T-helper 17 cell (primary cell): ENCODE data around the gene USB1. TPM values are rescaled to one million over a fixed set of nuclear protein-coding genes. Genes with fewer than 3 reads are reported as not detected.

Experiments
- ATAC-seq: fragments of 150-1000 bp; cut with Tn5 transposase; 2 replicates; pipeline ENCODE4 v1.10.0; 2021; ENCODE audit warnings: mild to moderate bottlenecking, moderate library complexity
- DNase-seq, 3 donors: peaks; one replicate each; pipeline versions ENCODE4 v3.0.0 to v3.0.0-alpha.2; 2020 to 2021
- H3K9me3 ChIP-seq: one replicate; pipeline ENCODE4 v1.7.0; 2013; ENCODE audit warnings: low read length, mild to moderate bottlenecking; ENCODE audit not compliant: control insufficient read depth, poor library complexity, severe bottlenecking
- H3K27ac Mint-ChIP-seq: one replicate; pipeline ENCODE4 v1.8.0; 2022; ENCODE audit warnings: mild to moderate bottlenecking, moderate library complexity, mixed read lengths
- H3K27me3 Mint-ChIP-seq: one replicate; pipeline ENCODE4 v1.8.0; 2022; ENCODE audit warnings: mixed read lengths
- H3K36me3 Mint-ChIP-seq: one replicate; pipeline ENCODE4 v1.8.0; 2022; ENCODE audit warnings: low read depth, mixed read lengths
- H3K4me1 Mint-ChIP-seq: one replicate; pipeline ENCODE4 v1.8.0; 2022; ENCODE audit warnings: mild to moderate bottlenecking, mixed read lengths
- H3K4me3 Mint-ChIP-seq: one replicate; pipeline ENCODE4 v1.8.0; 2022; ENCODE audit warnings: mild to moderate bottlenecking, moderate library complexity, mixed read lengths
- total RNA-seq, 4 donors: library from RNA in 2 of 4; stranded (reverse) in 2 of 4; gene quantifications; one replicate each; pipeline ENCODE4 v1.2.3 and lab custom pipeline; 2022 to 2026

USB1 gene
- total RNA-seq, 2 donors from 2014 or later = 34.1 to 35.7 TPM

DNA sequence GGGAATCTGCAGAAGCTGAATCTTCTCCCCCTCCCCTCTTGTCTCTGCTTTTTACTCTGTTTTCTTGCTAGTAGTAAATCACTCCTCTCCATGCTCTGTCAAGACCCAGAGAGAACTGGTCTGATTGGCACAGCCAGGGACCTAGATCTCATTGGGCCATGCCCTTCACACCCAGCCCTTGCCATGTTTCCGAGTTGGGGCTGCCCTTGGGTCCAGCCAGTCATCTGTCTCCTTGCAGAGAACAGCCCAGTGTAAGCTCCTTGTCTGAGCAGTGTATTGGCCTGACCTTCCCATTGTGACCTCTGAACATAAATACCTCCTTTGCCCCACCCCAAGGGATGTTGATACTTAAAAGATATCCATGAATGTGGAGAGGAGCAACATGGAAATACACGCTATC, 28.2 kb downstream of the USB1 start:
- Mint-ChIP-seq H3K36me3 (no peaks in the 10 kb centered on the region), H3K27ac (no peak overlapping the region), H3K4me3 (no peak overlapping the region), H3K4me1 (peaks cover 9% of the 10 kb centered on the region), H3K27me3 (no peaks in the 10 kb centered on the region)
- no peak for ATAC-seq
- no peak for DNase-seq
- H3K9me3 ChIP-seq = no peaks in the 10 kb centered on the region

DNA sequence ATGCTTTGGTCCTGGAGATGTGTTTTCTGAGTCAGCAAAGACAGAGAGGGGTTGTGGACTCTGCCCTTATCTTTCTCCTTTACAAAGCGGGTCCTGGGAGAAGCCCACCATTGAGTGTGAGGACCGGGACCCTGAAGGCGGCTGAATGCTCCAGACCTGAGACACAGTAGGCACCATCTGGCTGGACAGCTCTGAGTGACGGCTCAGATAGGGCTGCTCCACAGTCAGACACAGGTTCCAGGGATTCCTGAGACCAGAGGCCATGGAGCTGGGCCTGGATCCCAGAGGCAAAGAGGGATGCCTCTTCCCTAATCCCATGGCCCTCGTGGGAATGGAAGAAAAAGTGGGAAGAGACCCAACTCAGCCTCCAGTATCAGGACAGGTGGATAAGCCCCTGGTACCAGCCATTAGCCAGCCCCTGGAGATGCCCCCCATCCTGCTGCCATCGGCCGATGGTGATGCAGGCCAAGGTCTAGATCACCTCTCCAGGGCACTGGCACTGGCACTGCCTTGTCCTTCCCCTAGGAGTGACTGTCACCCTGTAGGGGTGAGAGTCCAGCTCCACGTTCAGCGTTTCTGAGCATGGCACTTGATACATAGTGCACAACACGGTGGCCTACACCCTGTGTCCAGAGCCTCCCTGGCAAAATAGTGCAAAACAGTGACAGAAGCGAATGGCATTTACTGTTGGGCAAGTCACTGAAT, 29.1 kb downstream of the USB1 start:
- Mint-ChIP-seq H3K36me3 (no peaks in the 10 kb centered on the region), H3K4me1 (peaks cover 2% of the 10 kb centered on the region), H3K27me3 (no peaks in the 10 kb centered on the region), H3K27ac (no peak overlapping the region), H3K4me3 (no peak overlapping the region)
- ATAC-seq (no peak), DNase-seq (no peak)
- H3K9me3 ChIP-seq = no peaks in the 10 kb centered on the region

DNA sequence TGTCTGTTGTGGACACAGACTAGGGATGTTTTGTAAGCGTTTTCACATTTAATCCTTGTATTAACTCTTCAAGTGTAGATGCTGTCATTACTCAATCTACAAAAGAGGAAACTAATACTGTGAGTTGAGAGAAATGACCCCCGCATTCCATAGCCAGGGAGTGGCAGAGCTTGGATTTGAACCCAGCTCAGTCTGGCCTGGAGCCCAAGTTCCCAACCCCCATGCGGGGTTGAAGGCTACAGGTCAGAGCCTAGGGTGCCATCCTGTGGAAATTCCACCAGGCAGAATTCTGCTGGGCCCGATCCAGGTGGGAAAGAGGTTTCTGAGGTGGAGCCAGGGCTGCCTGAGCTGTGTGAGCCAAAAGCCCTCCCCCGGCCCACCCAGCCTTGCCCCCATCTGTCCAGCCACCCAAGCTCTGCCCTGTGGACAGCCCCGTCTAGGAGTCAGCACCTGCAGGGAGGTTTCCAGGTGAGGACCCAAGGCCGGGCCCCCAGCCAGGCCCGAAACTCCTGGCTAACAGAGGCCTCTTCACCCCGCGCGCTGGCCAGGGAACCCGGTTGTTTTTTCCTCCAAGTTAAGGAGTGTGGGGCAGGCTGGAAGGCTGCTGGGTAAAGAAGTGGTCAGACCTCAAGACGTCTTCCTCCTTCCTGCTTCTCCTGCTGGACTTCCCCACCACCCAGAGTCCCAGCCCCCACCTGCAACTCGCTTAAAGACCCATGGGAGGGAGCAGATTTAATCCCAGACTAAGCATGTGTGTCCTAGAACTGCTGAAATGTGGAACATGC, 30.0 kb downstream of the USB1 start:
- no peaks in the 10 kb centered on the region for H3K9me3 ChIP-seq
- H3K4me3 Mint-ChIP-seq = no peak overlapping the region
- peak overlapping the region; percentile 8 for H3K27ac Mint-ChIP-seq
- peaks cover 2% of the 10 kb centered on the region for H3K4me1 Mint-ChIP-seq
- DNase-seq (no peak), ATAC-seq (no peak)
- H3K36me3 Mint-ChIP-seq = no peaks in the 10 kb centered on the region
- H3K27me3 Mint-ChIP-seq = no peaks in the 10 kb centered on the region

DNA sequence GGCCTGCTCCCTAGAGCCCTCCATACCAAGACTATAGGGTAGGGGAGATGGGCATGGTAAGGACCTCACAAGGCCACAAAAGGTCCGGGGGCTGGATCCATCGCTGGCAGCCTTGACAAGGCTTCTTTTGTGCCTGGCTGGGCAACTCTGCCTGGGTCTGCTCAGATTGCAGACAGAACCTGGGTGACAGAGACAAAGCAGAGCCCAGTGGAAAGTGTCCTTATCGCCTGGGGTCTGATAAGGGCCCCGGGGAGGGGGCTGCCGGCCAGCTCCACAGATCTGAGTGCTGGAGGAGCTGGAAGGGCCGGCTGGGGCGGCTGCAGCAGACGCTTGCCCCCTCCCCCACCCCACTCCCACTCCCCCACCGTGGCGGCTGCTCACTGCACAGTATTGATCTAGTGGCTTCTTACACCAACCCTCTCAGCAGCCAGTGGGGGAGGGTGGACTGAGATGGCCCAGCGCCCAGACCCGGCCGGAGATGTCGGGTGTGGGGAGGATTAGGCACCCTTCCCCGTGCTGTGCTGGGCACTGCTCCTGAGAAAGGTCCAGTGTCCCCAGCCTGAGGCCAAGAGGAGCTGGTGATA, 31.6 kb downstream of the USB1 start:
- Mint-ChIP-seq H3K4me3 (no peak overlapping the region), H3K27me3 (no peaks in the 10 kb centered on the region), H3K36me3 (no peaks in the 10 kb centered on the region), H3K27ac (no peak overlapping the region), H3K4me1 (peaks cover 2% of the 10 kb centered on the region)
- no peaks in the 10 kb centered on the region for H3K9me3 ChIP-seq
- DNase-seq = no peak
- ATAC-seq = no peak

DNA sequence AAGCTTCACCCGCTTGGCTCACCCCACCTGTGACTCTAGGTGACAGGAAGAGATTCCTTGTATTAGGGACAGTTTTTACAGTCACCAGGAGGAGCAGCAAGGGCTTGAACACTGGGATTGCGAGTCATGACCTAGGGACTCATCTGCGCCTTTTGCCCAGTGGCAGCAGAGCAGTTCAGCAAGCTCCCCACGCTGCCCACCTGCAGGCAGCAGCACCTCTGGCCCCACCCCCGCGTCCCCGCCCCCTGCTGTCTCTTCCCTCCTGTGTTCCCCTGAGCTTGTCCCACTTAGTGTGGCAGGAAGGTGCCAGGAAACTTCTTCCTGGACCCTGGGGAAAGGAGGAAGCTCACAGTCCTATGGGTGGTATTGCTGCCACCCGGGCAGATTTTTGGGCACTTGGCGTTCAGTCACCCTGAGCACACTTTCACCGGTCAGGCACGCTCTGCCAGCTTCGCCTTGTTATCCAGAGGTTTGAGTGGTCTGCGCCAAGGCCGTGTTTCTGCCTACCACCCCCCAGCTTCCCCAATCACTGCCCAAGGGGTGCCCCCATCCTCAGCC, 33.0 kb downstream of the USB1 start:
- Mint-ChIP-seq H3K36me3 (no peaks in the 10 kb centered on the region), H3K4me1 (no peaks in the 10 kb centered on the region), H3K4me3 (no peak overlapping the region), H3K27ac (no peak overlapping the region), H3K27me3 (no peaks in the 10 kb centered on the region)
- DNase-seq (no peak), ATAC-seq (no peak)
- no peaks in the 10 kb centered on the region for H3K9me3 ChIP-seq

DNA sequence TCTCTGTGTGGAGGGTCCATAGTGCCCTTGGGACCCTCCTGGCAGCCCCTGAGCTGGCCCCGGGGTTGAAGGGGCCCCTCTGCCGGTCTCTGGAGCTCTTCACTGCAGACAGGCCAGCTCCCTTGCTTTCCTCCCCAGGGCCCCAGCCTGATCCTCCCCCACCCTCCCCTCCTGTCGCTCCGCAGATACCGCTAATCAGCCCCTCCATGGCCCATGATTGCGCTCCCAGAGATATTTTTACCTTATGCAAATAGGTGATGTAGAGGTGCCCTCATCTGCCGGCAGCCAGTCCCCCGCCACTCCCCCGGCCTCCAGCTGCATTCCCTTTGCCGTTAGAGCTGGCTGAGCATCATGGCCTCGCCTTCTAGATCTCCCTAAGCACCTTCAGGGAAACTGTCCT, 33.6 kb downstream of the USB1 start:
- Mint-ChIP-seq H3K27me3 (no peaks in the 10 kb centered on the region), H3K27ac (no peak overlapping the region), H3K4me1 (no peaks in the 10 kb centered on the region), H3K4me3 (no peak overlapping the region), H3K36me3 (no peaks in the 10 kb centered on the region)
- H3K9me3 ChIP-seq = no peaks in the 10 kb centered on the region
- DNase-seq (no peak), ATAC-seq (no peak)

DNA sequence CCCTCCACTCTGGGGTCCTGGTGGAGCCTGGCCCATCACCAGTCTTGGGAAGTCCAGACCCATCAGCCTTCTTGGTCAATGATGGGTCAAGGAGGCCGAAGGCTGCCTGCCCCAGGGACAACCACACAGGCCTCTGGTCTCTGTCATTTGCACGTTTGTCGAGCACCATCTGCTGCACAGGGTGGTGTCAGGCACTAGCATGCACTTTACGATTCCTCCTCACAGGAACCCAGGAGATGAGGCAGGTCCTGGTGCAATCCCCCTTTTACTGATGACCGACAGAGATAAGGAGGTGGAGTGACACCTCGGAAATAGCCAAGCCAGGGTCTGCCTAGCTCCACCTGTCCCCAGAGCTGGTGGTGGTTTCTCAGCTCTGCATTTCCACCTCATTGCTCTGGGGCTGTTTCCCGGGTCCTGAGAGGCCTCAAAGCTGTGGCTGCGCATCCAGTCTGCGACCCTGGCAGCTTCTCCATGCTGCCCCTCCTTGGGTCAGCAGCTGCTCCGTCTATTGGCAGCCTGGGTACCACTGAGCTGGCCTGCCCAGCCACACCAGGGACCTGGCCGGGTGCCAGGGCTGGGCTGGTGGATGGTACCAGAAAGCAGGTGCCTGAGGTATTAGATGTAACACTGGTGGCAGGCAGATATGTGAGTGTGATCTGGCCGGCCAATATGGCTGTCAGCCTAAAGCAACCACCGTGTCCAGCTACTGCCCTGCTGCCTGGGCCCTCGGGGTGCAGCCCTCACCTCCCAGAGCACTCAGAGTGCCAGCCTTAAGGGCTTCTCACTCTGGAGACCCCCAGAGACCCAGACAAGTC, 34.4 kb downstream of the USB1 start:
- H3K36me3 Mint-ChIP-seq = no peaks in the 10 kb centered on the region

DNA sequence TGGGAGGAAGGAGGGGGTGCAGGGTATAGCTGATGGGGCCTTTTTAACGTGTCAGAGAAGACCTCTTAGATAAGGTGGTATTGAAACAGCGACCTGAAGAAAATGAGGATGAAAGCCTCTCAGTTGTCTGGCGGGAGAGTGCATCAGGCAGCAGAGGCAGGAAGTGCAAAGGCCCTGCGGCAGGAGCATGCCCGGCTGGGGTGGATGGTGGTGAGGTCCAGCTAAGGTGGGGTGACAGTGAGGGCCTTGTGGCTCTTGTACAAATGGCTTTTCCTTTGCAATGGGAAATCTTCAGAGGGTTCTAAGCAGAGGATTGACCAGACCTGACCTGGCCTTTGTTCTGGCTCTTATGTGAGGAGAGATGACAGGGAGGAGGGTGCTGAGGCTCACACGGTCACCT, 35.7 kb downstream of the USB1 start:
- no peaks in the 10 kb centered on the region for H3K36me3 Mint-ChIP-seq
- DNase-seq (no peak), ATAC-seq (no peak)
- H3K4me3 Mint-ChIP-seq = no peak overlapping the region
- H3K27me3 Mint-ChIP-seq = no peaks in the 10 kb centered on the region
- H3K27ac Mint-ChIP-seq = no peak overlapping the region
- H3K4me1 Mint-ChIP-seq = no peaks in the 10 kb centered on the region
- no peaks in the 10 kb centered on the region for H3K9me3 ChIP-seq

More for the DNA sequence above, 34.4 kb downstream of the USB1 start:
- H3K9me3 ChIP-seq = no peaks in the 10 kb centered on the region
- Mint-ChIP-seq H3K4me1 (no peaks in the 10 kb centered on the region), H3K27ac (no peak overlapping the region), H3K27me3 (no peaks in the 10 kb centered on the region), H3K4me3 (no peak overlapping the region)
- DNase-seq (no peak), ATAC-seq (no peak)

DNA sequence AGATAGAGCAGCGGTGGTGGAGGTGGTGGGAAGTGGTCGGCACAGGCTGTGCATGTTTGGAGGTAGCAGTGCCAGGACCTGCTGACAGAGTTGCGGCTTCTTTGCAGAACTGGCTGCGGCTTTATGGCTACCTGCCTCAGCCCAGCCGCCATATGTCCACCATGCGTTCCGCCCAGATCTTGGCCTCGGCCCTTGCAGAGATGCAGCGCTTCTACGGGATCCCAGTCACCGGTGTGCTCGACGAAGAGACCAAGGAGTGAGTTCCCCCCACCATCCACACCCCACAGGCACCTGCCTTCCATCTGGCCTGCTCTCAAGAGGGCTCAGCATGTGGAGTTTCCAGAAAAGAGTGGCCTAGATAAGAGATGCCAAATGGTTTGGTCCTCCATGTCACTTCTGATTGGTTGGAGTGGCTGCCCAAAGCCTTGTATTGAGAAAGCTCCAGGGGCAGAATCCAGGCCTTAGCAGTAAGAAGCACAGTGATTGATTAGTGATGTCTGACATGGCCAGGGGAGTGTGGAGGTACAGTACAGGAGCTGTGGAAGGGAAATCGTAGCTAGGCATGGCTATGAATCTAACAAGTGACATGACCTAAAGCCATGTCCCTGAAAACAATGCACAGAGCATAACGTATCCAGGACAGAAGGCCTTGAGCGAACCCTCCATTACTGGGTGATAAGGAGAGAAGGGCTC, 36.3 kb downstream of the USB1 start:
- no peaks in the 10 kb centered on the region for H3K4me1 Mint-ChIP-seq
- ATAC-seq (no peak), DNase-seq (no peak)
- no peaks in the 10 kb centered on the region for H3K36me3 Mint-ChIP-seq
- no peaks in the 10 kb centered on the region for H3K9me3 ChIP-seq
- H3K27me3 Mint-ChIP-seq = no peaks in the 10 kb centered on the region
- no peak overlapping the region for H3K4me3 Mint-ChIP-seq
- no peak overlapping the region for H3K27ac Mint-ChIP-seq

DNA sequence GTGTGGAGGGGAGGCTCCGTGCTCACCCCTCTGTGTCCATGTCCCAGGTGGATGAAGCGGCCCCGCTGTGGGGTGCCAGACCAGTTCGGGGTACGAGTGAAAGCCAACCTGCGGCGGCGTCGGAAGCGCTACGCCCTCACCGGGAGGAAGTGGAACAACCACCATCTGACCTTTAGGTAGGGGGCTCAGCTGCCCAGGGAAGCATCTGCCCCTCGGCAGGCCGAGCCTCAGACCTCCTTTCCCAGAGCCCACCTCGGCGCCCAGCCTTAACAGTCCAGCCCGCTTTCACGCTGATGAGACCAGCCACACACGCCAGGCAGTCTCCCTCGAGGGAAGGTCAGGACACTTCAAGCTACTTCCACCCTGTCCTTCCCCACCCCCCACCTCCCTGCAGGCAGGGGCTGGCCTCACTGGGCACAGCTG, 37.0 kb downstream of the USB1 start:
- ATAC-seq = no peak
- H3K36me3 Mint-ChIP-seq = no peaks in the 10 kb centered on the region
- DNase-seq = no peak
- H3K9me3 ChIP-seq = no peaks in the 10 kb centered on the region
- no peaks in the 10 kb centered on the region for H3K27me3 Mint-ChIP-seq
- no peaks in the 10 kb centered on the region for H3K4me1 Mint-ChIP-seq
- no peak overlapping the region for H3K4me3 Mint-ChIP-seq
- no peak overlapping the region for H3K27ac Mint-ChIP-seq

DNA sequence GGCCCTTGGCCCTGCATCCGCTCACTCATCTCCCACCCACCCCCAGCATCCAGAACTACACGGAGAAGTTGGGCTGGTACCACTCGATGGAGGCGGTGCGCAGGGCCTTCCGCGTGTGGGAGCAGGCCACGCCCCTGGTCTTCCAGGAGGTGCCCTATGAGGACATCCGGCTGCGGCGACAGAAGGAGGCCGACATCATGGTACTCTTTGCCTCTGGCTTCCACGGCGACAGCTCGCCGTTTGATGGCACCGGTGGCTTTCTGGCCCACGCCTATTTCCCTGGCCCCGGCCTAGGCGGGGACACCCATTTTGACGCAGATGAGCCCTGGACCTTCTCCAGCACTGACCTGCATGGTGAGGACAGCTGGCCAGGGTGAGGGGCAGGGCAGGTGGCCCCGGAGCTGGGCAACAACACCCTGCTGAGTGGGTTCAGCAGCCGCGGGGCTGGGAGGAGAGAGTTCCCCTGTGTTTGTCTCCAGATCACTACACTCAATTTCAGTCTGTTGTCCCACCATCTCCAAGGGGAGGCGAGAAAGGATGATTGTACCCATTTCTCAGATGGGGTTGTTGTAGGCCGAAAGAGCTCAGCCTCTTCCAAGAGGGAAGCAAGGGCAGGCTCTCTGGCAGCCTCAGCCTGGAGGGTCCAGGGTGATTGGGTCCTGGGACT, 38.8 kb downstream of the USB1 start:
- H3K9me3 ChIP-seq = no peaks in the 10 kb centered on the region
- no peak overlapping the region for H3K27ac Mint-ChIP-seq
- H3K4me3 Mint-ChIP-seq = no peak overlapping the region
- ATAC-seq (no peak), DNase-seq (no peak)
- H3K27me3 Mint-ChIP-seq = no peaks in the 10 kb centered on the region
- H3K4me1 Mint-ChIP-seq = no peaks in the 10 kb centered on the region
- no peaks in the 10 kb centered on the region for H3K36me3 Mint-ChIP-seq

DNA sequence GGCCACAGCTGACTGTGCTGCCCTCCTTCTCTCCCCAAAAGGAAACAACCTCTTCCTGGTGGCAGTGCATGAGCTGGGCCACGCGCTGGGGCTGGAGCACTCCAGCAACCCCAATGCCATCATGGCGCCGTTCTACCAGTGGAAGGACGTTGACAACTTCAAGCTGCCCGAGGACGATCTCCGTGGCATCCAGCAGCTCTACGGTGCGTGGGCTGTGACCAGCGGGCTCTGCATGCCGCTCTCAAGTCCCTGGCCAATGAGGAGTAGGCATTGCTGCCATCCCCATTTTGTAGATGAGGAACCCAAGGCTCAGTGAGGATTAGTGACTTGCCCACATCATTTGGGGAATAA, 39.3 kb downstream of the USB1 start:
- DNase-seq = no peak
- ATAC-seq = no peak
- H3K9me3 ChIP-seq = no peaks in the 10 kb centered on the region
- Mint-ChIP-seq H3K27ac (no peak overlapping the region), H3K4me3 (no peak overlapping the region), H3K4me1 (no peaks in the 10 kb centered on the region), H3K27me3 (no peaks in the 10 kb centered on the region), H3K36me3 (no peaks in the 10 kb centered on the region)
